DOHH2 (cell line): ENCODE results near the gene APBA3.

Source experiments
- H3F3A ChIP-seq: fragments of 200-600 bp; sonication (generic), shearing (Covaris generic); 2 replicates; pipeline ENCODE4 v1.6.0; 2016; ENCODE audit warnings: antibody characterized with exemption, mild to moderate bottlenecking; ENCODE audit not compliant: control insufficient read depth, insufficient read depth
- H3K27ac ChIP-seq: fragments of 200-600 bp; sonication (generic); 2 replicates; pipeline ENCODE4 v1.5.1; 2014; ENCODE audit warnings: low read depth, mild to moderate bottlenecking, low read length, moderate library complexity
- H3K27me3 ChIP-seq: fragments of 200-600 bp; sonication (generic); 2 replicates; pipeline ENCODE4 v1.6.1; 2014; ENCODE audit warnings: mild to moderate bottlenecking, low read length, mixed read lengths; ENCODE audit not compliant: control insufficient read depth
- H3K36me3 ChIP-seq: fragments of 200-600 bp; sonication (generic); 2 replicates; pipeline ENCODE4 v1.6.1; 2014; ENCODE audit warnings: mild to moderate bottlenecking, low read length, moderate library complexity, mixed read lengths; ENCODE audit not compliant: control insufficient read depth
- H3K4me1 ChIP-seq: fragments of 200-600 bp; sonication (generic); 2 replicates; pipeline ENCODE4 v1.6.1; 2014; ENCODE audit warnings: mild to moderate bottlenecking, low read length, mixed read lengths; ENCODE audit not compliant: control insufficient read depth
- H3K4me2 ChIP-seq: fragments of 200-600 bp; sonication (generic); 2 replicates; pipeline ENCODE4 v1.6.0; 2014; ENCODE audit warnings: mild to moderate bottlenecking, low read length, moderate library complexity
- H3K4me3 ChIP-seq: fragments of 200-600 bp; sonication (generic); 2 replicates; pipeline ENCODE4 v1.5.1; 2014; ENCODE audit warnings: mild to moderate bottlenecking, low read length, mixed read lengths
- H3K79me2 ChIP-seq: fragments of 200-600 bp; sonication (generic); 2 replicates; pipeline ENCODE4 v1.6.1; 2014; ENCODE audit warnings: mild to moderate bottlenecking, low read length, mixed read lengths; ENCODE audit not compliant: control insufficient read depth
- H3K9me2 ChIP-seq: fragments of 200-600 bp; sonication (generic); replicated peaks from 2 replicates; pipeline ENCODE4 v1.6.1; 2014; ENCODE audit warnings: mild to moderate bottlenecking, low read length, mixed read lengths; ENCODE audit not compliant: control insufficient read depth
- H3K9me3 ChIP-seq: fragments of 200-600 bp; sonication (generic); 2 replicates; pipeline ENCODE4 v1.6.1; 2014; ENCODE audit warnings: antibody characterized with exemption, low read length, mixed read lengths; ENCODE audit not compliant: control insufficient read depth, insufficient read depth
- H4K20me1 ChIP-seq: fragments of 200-600 bp; sonication (generic); 2 replicates; pipeline ENCODE4 v1.6.0; 2014; ENCODE audit warnings: low read depth, mild to moderate bottlenecking, antibody characterized with exemption, low read length, moderate library complexity; ENCODE audit not compliant: control insufficient read depth, insufficient read depth
- CTCF ChIP-seq: fragments of 200-600 bp; sonication (generic); IDR thresholded peaks from one replicate; pipeline ENCODE4 v1.5.1; 2014; ENCODE audit warnings: antibody characterized with exemption, mild to moderate bottlenecking, low read depth, low read length; ENCODE audit not compliant: poor library complexity, severe bottlenecking
- EZH2phosphoT487 ChIP-seq: fragments of 200-600 bp; sonication (generic); IDR thresholded peaks from 2 replicates; pipeline ENCODE4 v1.6.1; 2017; ENCODE audit warnings: borderline replicate concordance, mild to moderate bottlenecking, antibody characterized with exemption, low read length, moderate library complexity, mixed read lengths

Gene APBA3

DNA sequence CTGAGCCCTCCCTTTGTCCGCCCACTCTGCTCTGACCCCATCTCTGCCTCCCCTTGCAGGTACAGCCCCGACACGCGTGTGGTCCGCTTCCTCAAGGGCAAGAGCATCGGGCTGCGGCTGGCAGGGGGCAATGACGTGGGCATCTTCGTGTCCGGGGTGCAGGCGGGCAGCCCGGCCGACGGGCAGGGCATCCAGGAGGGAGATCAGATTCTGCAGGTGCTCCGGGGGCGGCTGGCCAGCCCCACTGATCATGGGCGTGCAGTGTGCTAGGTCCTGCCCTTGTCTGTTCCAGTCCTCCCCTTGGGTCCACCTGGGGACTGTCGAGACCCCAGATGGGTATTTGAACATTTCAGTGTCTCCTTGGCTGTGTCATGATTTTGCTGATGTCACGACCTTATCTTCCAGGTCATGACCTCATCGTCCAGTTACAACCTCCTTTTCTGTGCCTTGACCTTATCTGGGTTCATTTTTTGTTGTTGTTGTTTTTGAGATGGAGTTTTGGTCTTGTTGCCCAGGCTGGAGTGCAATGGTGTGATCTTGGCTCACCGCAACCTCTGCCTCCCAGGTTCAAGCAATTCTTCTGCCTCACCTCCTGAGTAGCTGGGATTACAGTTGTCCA lies 25.3 kb downstream of the APBA3 start:
- H3K4me3 ChIP-seq: no peak overlapping the region
- H4K20me1 ChIP-seq: no peaks in the 10 kb centered on the region
- H3K36me3 ChIP-seq: no peaks in the 10 kb centered on the region
- H3K79me2 ChIP-seq: no peaks in the 10 kb centered on the region
- no peaks in the 10 kb centered on the region for H3F3A ChIP-seq
- TF ChIP-seq CTCF (no peak), EZH2phosphoT487 (no peak)
- H3K27me3 ChIP-seq: no peaks in the 10 kb centered on the region
- H3K4me1 ChIP-seq: no peaks in the 10 kb centered on the region
- no peak overlapping the region for H3K4me2 ChIP-seq
- no peaks in the 10 kb centered on the region for H3K9me3 ChIP-seq
- no peak overlapping the region for H3K27ac ChIP-seq
- H3K9me2 ChIP-seq: no peaks in the 10 kb centered on the region

GRCh38 chr19:3734310-3734600 lies 27.2 kb downstream of the APBA3 start:
- Histone ChIP-seq H3K4me2 (no peak overlapping the region), H3F3A (no peaks in the 10 kb centered on the region), H3K27me3 (no peaks in the 10 kb centered on the region), H4K20me1 (no peaks in the 10 kb centered on the region), H3K4me1 (no peaks in the 10 kb centered on the region), H3K9me3 (no peaks in the 10 kb centered on the region), H3K9me2 (no peaks in the 10 kb centered on the region), H3K36me3 (no peaks in the 10 kb centered on the region), H3K27ac (no peak overlapping the region), H3K4me3 (no peak overlapping the region), H3K79me2 (no peaks in the 10 kb centered on the region)
- no peak for TF ChIP-seq EZH2phosphoT487
- TF ChIP-seq CTCF: no peak

DNA sequence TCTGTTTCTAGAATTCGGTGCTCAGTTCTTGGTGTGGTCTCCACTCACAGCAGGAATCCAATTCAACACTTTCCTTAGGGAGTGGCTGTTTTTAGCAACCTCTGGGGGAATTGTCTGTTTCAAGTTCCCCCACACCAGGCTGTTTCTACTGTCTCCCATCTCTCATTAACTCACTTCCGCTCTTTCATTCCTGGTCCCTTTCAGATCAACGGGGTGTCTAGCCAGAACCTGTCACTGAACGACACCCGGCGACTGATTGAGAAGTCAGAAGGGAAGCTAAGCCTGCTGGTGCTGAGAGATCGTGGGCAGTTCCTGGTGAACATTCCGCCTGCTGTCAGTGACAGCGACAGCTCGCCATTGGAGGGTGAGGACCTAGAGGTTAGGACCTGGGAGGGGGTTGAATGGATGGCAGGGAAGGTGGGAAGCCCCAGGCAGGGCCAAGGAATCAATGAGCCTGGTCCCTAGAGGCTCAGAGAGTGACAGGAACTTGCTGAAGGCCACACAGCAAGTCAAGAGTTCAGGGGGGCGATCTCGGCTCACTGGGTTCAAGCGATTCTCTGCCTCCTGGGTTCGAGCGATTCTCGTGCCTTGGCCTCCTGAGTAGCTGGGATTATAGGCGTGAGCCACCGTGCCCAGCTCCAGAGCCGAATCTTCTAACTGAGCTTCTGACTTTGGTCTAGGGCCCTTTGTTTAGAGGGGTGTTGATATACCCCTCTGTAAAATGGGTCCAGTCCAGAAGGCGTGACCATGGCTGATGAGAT lies 27.8 kb downstream of the APBA3 start:
- H3K27me3 ChIP-seq: no peaks in the 10 kb centered on the region
- H3K36me3 ChIP-seq: no peaks in the 10 kb centered on the region
- no peak overlapping the region for H3K4me3 ChIP-seq
- no peaks in the 10 kb centered on the region for H3F3A ChIP-seq
- no peaks in the 10 kb centered on the region for H3K4me1 ChIP-seq
- no peaks in the 10 kb centered on the region for H3K79me2 ChIP-seq
- no peaks in the 10 kb centered on the region for H3K9me3 ChIP-seq
- H3K9me2 ChIP-seq: no peaks in the 10 kb centered on the region
- TF ChIP-seq CTCF (no peak), EZH2phosphoT487 (no peak)
- no peaks in the 10 kb centered on the region for H4K20me1 ChIP-seq
- no peak overlapping the region for H3K27ac ChIP-seq
- H3K4me2 ChIP-seq: no peak overlapping the region
